GM12878 (cell line): ENCODE data around the gene CCDC198.

Source experiments
- CEBPB ChIP-seq, 2 experiments: fragments of 150-350 bp in 1 of 2; IDR thresholded peaks; 2 replicates each; pipeline ENCODE4 v1.6.1; 2012 to 2014; ENCODE audit warnings: low read depth in 2 of 2, low read length in 2 of 2, borderline replicate concordance in 1 of 2, inconsistent platforms in 1 of 2
- HDAC6 ChIP-seq: fragments of 200-600 bp; sonication (generic); IDR thresholded peaks from one replicate; pipeline ENCODE4 v1.8.0; 2017; ENCODE audit warnings: antibody characterized with exemption; ENCODE audit not compliant: unreplicated experiment
- MXI1 ChIP-seq: fragments of 150-350 bp; IDR thresholded peaks from 2 replicates; pipeline ENCODE4 v1.6.1; 2011; ENCODE audit warnings: low read depth, mild to moderate bottlenecking, inconsistent platforms, low read length, improper control_type of control experiment
- TAF1 ChIP-seq: IDR thresholded peaks from 2 replicates; pipeline ENCODE4 v1.6.1; 2011; ENCODE audit warnings: mild to moderate bottlenecking, low read depth, low read length, borderline replicate concordance

DNA sequence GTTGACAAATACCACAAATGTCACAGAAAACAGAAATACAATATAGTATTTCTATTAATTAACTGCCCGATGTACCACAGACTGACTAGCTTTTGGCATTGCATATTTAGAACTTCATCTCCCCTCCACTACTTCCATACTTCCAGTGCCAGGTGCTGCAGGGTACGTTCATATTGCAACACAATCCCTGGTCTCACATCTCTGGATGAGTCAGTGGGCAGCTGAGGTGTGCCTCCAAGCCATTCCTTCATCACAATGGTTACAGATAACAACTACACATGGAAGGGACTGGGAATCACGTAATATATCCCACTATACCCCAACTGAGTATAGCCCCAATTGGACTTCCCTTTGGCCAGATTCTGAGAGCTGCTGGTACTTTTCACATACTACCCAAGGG lies 31.1 kb downstream of the CCDC198 start:
- TF ChIP-seq TAF1 (no peak), HDAC6 (no peak), CEBPB (IDR thresholded peaks at IDR 0.05; ENCODE audit: borderline replicate concordance in 1 of 2, low read depth in 2 of 2, low read length in 2 of 2) (no peak), MXI1 (no peak)
